Measurements from ENCODE around the gene HOXA9.

GRCh38 chr7:27179030-27179429 is 13.7 kb upstream of the HOXA9 start:
- TF ChIP-seq CTCF (IDR thresholded peaks at IDR 0.05) = no peak
- TF ChIP-seq EP300 (IDR thresholded peaks at IDR 0.05) = no peak

Measured in ovary (tissue), 3 donors.